H1 (cell line): ENCODE measurements around the gene DBNDD1. TPM values are rescaled to one million over a fixed set of nuclear protein-coding genes. Genes with fewer than 3 reads are reported as not detected.
A peak's percentile ranks its signal among the peaks of the same experiment; 100 is the strongest.

Experiments used
- CTCF ChIA-PET: fragments of 300-600 bp; sonication (Branson Sonifier 250); formaldehyde crosslinking; loops from one replicate; lab custom pipeline; 2021; ENCODE audit not compliant: partially characterized antibody; lab: Charles Lee
- POLR2A ChIA-PET: fragments of 300-600 bp; sonication (Branson Sonifier 250); formaldehyde crosslinking; loops from one replicate; lab custom pipeline; 2021; ENCODE audit warnings: inconsistent platforms; ENCODE audit not compliant: partially characterized antibody; lab: Charles Lee
- DNase-seq, 2 experiments: peaks; one replicate each; pipeline versions ENCODE4 v3.0.0 to v3.0.0-alpha.2; 2010 to 2022; ENCODE audit warnings: low spot score in 2 of 2, low read depth in 1 of 2, mixed read lengths in 1 of 2
- FAIRE-seq: peaks from 2 replicates; lab custom pipeline; 2011; peaks lifted over from hg19 to GRCh38; lab: Jason Lieb, UNC
- H2AFZ ChIP-seq: 2 replicates; pipeline ENCODE4 v1.8.1; 2012; ENCODE audit warnings: low read length, inconsistent platforms
- H2AK5ac ChIP-seq: 2 replicates; pipeline ENCODE4 v1.6.1; 2013; ENCODE audit warnings: low read depth, low read length
- H2BK120ac ChIP-seq: replicated peaks from 2 replicates; pipeline ENCODE3; 2013; ENCODE audit warnings: low read depth, low read length, inconsistent platforms
- H2BK12ac ChIP-seq: 2 replicates; pipeline ENCODE4 v1.6.1; 2013; ENCODE audit warnings: low read depth, low read length
- H2BK15ac ChIP-seq: 2 replicates; pipeline ENCODE4 v1.6.1; 2013; ENCODE audit warnings: low read length
- H2BK20ac ChIP-seq: 2 replicates; pipeline ENCODE4 v1.6.1; 2013; ENCODE audit warnings: low read length
- H2BK5ac ChIP-seq: 2 replicates; pipeline ENCODE4 v1.6.1; 2013; ENCODE audit warnings: low read depth, low read length
- H3K14ac ChIP-seq: 2 replicates; pipeline ENCODE4 v1.6.1; 2013; ENCODE audit warnings: inconsistent platforms; ENCODE audit not compliant: insufficient read length
- H3K18ac ChIP-seq: 2 replicates; pipeline ENCODE4 v1.6.1; 2013; ENCODE audit warnings: low read length; ENCODE audit errors: extremely low read depth
- H3K23ac ChIP-seq: 2 replicates; pipeline ENCODE4 v1.6.1; 2013; ENCODE audit warnings: inconsistent platforms; ENCODE audit not compliant: insufficient read length
- H3K23me2 ChIP-seq: 2 replicates; pipeline ENCODE4 v1.6.1; 2013; ENCODE audit warnings: low read depth, low read length
- H3K27ac ChIP-seq: 2 replicates; pipeline ENCODE4 v1.6.1; 2011; ENCODE audit warnings: low read depth, low read length, inconsistent platforms
- H3K27me3 ChIP-seq, 4 experiments: replicated peaks in 1 of 4; 1 replicate in 1 of 4; 2 replicates in 3 of 4; pipeline versions ENCODE4 v1.6.1 to v1.8.1; 2011 to 2013; ENCODE audit warnings: low read length in 3 of 4, mild to moderate bottlenecking in 3 of 4, inconsistent platforms in 2 of 4, mixed read lengths in 2 of 4, moderate library complexity in 1 of 4; ENCODE audit not compliant: control insufficient read depth in 3 of 4, insufficient read depth in 3 of 4; ENCODE audit errors: extremely low read depth in 1 of 4
- H3K36me3 ChIP-seq, 4 experiments: 2 replicates each; pipeline versions ENCODE4 v1.6.1 to v1.8.1; 2011 to 2013; ENCODE audit warnings: mild to moderate bottlenecking in 4 of 4, low read length in 3 of 4, moderate library complexity in 2 of 4, control low read depth in 1 of 4, inconsistent platforms in 1 of 4; ENCODE audit not compliant: insufficient read depth in 4 of 4, control insufficient read depth in 2 of 4
- H3K4ac ChIP-seq: replicated peaks from 2 replicates; pipeline ENCODE3; 2013; ENCODE audit warnings: low read length, low read depth, mixed read lengths, inconsistent platforms; ENCODE audit not compliant: insufficient read length
- H3K4me1 ChIP-seq, 4 experiments: replicated peaks in 1 of 4; 1 replicate in 1 of 4; 2 replicates in 3 of 4; pipeline versions ENCODE4 v1.6.1 to v1.8.1; 2011 to 2013; ENCODE audit warnings: low read length in 3 of 4, inconsistent platforms in 2 of 4, mixed read lengths in 1 of 4; ENCODE audit not compliant: insufficient read depth in 4 of 4, control insufficient read depth in 3 of 4
- H3K4me2 ChIP-seq, 2 experiments: 2 replicates each; pipeline versions ENCODE4 v1.6.1 to v1.8.1; 2011 to 2013; ENCODE audit warnings: low read depth in 2 of 2, low read length in 2 of 2, control low read depth in 1 of 2, inconsistent platforms in 1 of 2, mild to moderate bottlenecking in 1 of 2; ENCODE audit not compliant: insufficient read depth in 1 of 2
- H3K4me3 ChIP-seq, 4 experiments: fragments of 200-600, 300-600 bp in 1 of 4; sonication (generic), shearing (Covaris generic), sonication (Bioruptor Twin) in 1 of 4; 2 replicates each; pipeline versions ENCODE4 v1.5.1 to v1.8.1; 2011 to 2016; ENCODE audit warnings: low read length in 4 of 4, low read depth in 3 of 4, control low read depth in 2 of 4, inconsistent platforms in 2 of 4, mild to moderate bottlenecking in 2 of 4, mixed read lengths in 1 of 4, moderate library complexity in 1 of 4; ENCODE audit not compliant: insufficient read depth in 2 of 4; ENCODE audit errors: extremely low read depth in 1 of 4
- H3K56ac ChIP-seq: replicated peaks from 2 replicates; pipeline ENCODE3; 2013; ENCODE audit warnings: low read depth, mild to moderate bottlenecking, mixed read lengths, low read length, inconsistent platforms; ENCODE audit not compliant: insufficient read length
- H3K79me1 ChIP-seq: 2 replicates; pipeline ENCODE4 v1.6.1; 2013; ENCODE audit warnings: low read depth, low read length, control low read depth
- H3K79me2 ChIP-seq, 2 experiments: 2 replicates each; pipeline versions ENCODE4 v1.6.1 to v1.8.1; 2012 to 2013; ENCODE audit warnings: low read length in 2 of 2, mild to moderate bottlenecking in 2 of 2, inconsistent platforms in 1 of 2; ENCODE audit not compliant: insufficient read depth in 2 of 2, control insufficient read depth in 1 of 2
- H3K9ac ChIP-seq, 4 experiments: replicated peaks in 1 of 4; 1 replicate in 1 of 4; 2 replicates in 3 of 4; pipeline versions ENCODE4 v1.6.1 to v1.8.1; 2011 to 2013; ENCODE audit warnings: low read depth in 3 of 4, low read length in 3 of 4, control low read depth in 2 of 4, mild to moderate bottlenecking in 2 of 4, moderate library complexity in 2 of 4, inconsistent platforms in 1 of 4; ENCODE audit errors: extremely low read depth in 1 of 4
- H3K9me3 ChIP-seq, 2 experiments: 2 replicates each; pipeline versions ENCODE4 v1.6.1 to v1.8.1; 2012 to 2013; ENCODE audit warnings: mild to moderate bottlenecking in 2 of 2, moderate library complexity in 2 of 2, control low read depth in 1 of 2, inconsistent platforms in 1 of 2, low read depth in 1 of 2, low read length in 1 of 2, mixed read lengths in 1 of 2; ENCODE audit not compliant: insufficient read depth in 2 of 2
- H4K20me1 ChIP-seq, 2 experiments: replicated peaks in 1 of 2; 2 replicates each; pipeline versions ENCODE3 to v1.8.1; 2011 to 2013; ENCODE audit warnings: inconsistent platforms in 2 of 2, low read length in 2 of 2, mild to moderate bottlenecking in 1 of 2; ENCODE audit not compliant: insufficient read depth in 2 of 2, control insufficient read depth in 1 of 2
- H4K5ac ChIP-seq: 2 replicates; pipeline ENCODE4 v1.6.1; 2013; ENCODE audit warnings: low read length, low read depth, mixed read lengths, inconsistent platforms; ENCODE audit not compliant: insufficient read length
- H4K8ac ChIP-seq: 2 replicates; pipeline ENCODE4 v1.8.0; 2013; ENCODE audit warnings: mild to moderate bottlenecking, moderate library complexity, low read length, inconsistent platforms; ENCODE audit not compliant: insufficient read depth; ENCODE audit errors: extremely low read depth
- H4K91ac ChIP-seq: replicated peaks from 2 replicates; pipeline ENCODE3; 2013; ENCODE audit warnings: low read length, mixed read lengths, inconsistent platforms; ENCODE audit not compliant: insufficient read length
- CREB1 ChIP-seq: IDR thresholded peaks from 2 replicates; pipeline ENCODE4 v1.6.1; 2012; ENCODE audit warnings: inconsistent platforms
- EZH2 ChIP-seq: fragments of 200-600 bp; sonication (generic); IDR thresholded peaks from 2 replicates; pipeline ENCODE4 v1.7.1; 2012; ENCODE audit warnings: low read depth, mild to moderate bottlenecking, moderate library complexity, low read length, inconsistent platforms; ENCODE audit not compliant: severe bottlenecking
- JUN ChIP-seq: IDR thresholded peaks from 2 replicates; pipeline ENCODE4 v1.6.1; 2011; ENCODE audit warnings: low read depth, mild to moderate bottlenecking, improper control_type of control experiment, low read length
- MAFK ChIP-seq: IDR thresholded peaks from 2 replicates; pipeline ENCODE4 v1.6.1; 2012; ENCODE audit warnings: low read depth, mild to moderate bottlenecking, improper control_type of control experiment, low read length
- PHF8 ChIP-seq: fragments of 200-600 bp; sonication (generic); conservative IDR thresholded peaks from 2 replicates; pipeline ENCODE4 v1.7.1; 2012; ENCODE audit warnings: low read depth, mild to moderate bottlenecking, inconsistent platforms, low read length, moderate library complexity
- RFX5 ChIP-seq: IDR thresholded peaks from 2 replicates; pipeline ENCODE4 v1.6.1; 2011; ENCODE audit warnings: low read depth, low read length, improper control_type of control experiment, borderline replicate concordance
- SIRT6 ChIP-seq: IDR thresholded peaks from one replicate; pipeline ENCODE4 v1.7.1; 2012; ENCODE audit warnings: low read length, inconsistent platforms
- SP2 ChIP-seq: IDR thresholded peaks from 2 replicates; pipeline ENCODE4 v1.6.1; 2012; ENCODE audit warnings: mild to moderate bottlenecking, low read length, inconsistent platforms
- SUZ12 ChIP-seq: fragments of 200-600 bp; sonication (generic); IDR thresholded peaks from 2 replicates; pipeline ENCODE4 v1.6.1; 2012; ENCODE audit warnings: mild to moderate bottlenecking, inconsistent platforms, low read length, moderate library complexity, mixed read lengths
- TAF7 ChIP-seq: optimal IDR thresholded peaks from 2 replicates; pipeline ENCODE3; 2011; ENCODE audit warnings: low read depth, mild to moderate bottlenecking, inconsistent platforms, low read length, moderate library complexity, borderline replicate concordance
- TCF12 ChIP-seq: IDR thresholded peaks from 2 replicates; pipeline ENCODE4 v1.6.1; 2011; ENCODE audit warnings: low read depth, mild to moderate bottlenecking, low read length
- TEAD4 ChIP-seq: IDR thresholded peaks from 2 replicates; pipeline ENCODE4 v1.6.1; 2012; ENCODE audit warnings: low read depth, low read length, inconsistent platforms, mixed read lengths
- ZNF274 ChIP-seq: IDR thresholded peaks from 2 replicates; pipeline ENCODE4 v1.7.0; 2012; ENCODE audit warnings: low read length, borderline replicate concordance; ENCODE audit errors: extremely low read depth
- WGBS, 2 experiments: shearing (Covaris generic) in 1 of 2; methylation state at CpG; one replicate each; pipeline versions ENCODE4 v1.1.6 to v1.1.7; 2013 to 2015; ENCODE audit warnings: low lambda C conversion rate in 2 of 2, mixed read lengths in 2 of 2, inconsistent platforms in 1 of 2, low coverage in 1 of 2, missing lambda C conversion rate in 1 of 2; ENCODE audit not compliant: insufficient replicate concordance in 2 of 2, insufficient coverage in 1 of 2, insufficient read length in 1 of 2; ENCODE audit errors: extremely low coverage in 1 of 2, missing lambda C conversion rate in 1 of 2; 5-methylcytosine and 5-hydroxymethylcytosine counted together
- polyA plus RNA-seq, 7 experiments: library from polyadenylated mRNA; depleted of rRNA in 3 of 7; stranded (reverse) in 5 of 7; unstranded in 2 of 7; fragments of >200 nt in 5 of 7; fragments of 200-250 nt in 2 of 7; gene quantifications; 1 replicate in 5 of 7; 2 replicates in 1 of 7; 4 replicates in 1 of 7; pipeline versions ENCODE4 v1.2.1 to v1.2.3, GENCODE V29; 2011 to 2013; ENCODE audit warnings: missing spikeins in 2 of 7, mixed read lengths in 2 of 7
- total RNA-seq: library from RNA; stranded (reverse); fragmentation: NEBNext Ultra II Directional; extraction: Animal tissue kit (Norgen Biotek cat#: 25700); gene quantifications from 2 replicates; pipeline ENCODE4 v1.2.1, GENCODE V29; 2021
- TF ChIP-seq, protein P1 (sequence below): IDR thresholded peaks from 2 replicates; pipeline ENCODE4 v1.6.1; 2011; ENCODE audit warnings: low read depth, mild to moderate bottlenecking, low read length; ENCODE audit not compliant: insufficient read depth

The DBNDD1 gene
- total and polyA plus RNA-seq, 2 of the 8 experiments (the other 6 are each of a cell fraction or from before 2014, with no cell fraction given) = 69.9 to 92.6 TPM

GRCh38 chr16:89988951-89989350 lies 30.3 kb downstream of the DBNDD1 start:
- no peaks in the 10 kb centered on the region for H3K27me3 ChIP-seq
- no peaks in the 10 kb centered on the region; the same call in 1 of the 2 replicates for H3K79me1 ChIP-seq
- no peak overlapping the region for H3K14ac ChIP-seq
- WGBS, 2 experiments = 94% methylated on average over 11 of the region's 11 CpGs; no CpG with 5 or more reads in 1 of the 2 experiments
- no peaks in the 10 kb centered on the region for H3K4me1 ChIP-seq
- ChIA-PET POLR2A (interaction anchor here (0.9 to 1.5 kb wide), 3 partner anchors 10 to 17 kb away, joined by 3 to 4 read pairs (median 3); no protein-coding TSS in a partner anchor), CTCF (interaction anchor here (0.6 to 1.3 kb wide), 2 partner anchors 38 to 58 kb away, joined by 3 to 5 read pairs; no protein-coding TSS in a partner anchor)
- no peak overlapping the region for H2BK120ac ChIP-seq
- H4K5ac ChIP-seq = no peak overlapping the region
- FAIRE-seq = no peak
- H2BK20ac ChIP-seq = no peak overlapping the region
- H3K23ac ChIP-seq = no peak overlapping the region
- H3K56ac ChIP-seq = no peak overlapping the region
- H3K36me3 ChIP-seq = peaks cover 15 to 58% (median 35%) of the 10 kb centered on the region in 4 experiments
- no peak overlapping the region for H3K18ac ChIP-seq
- no peak overlapping the region for H3K4ac ChIP-seq
- no peaks in the 10 kb centered on the region; the same call in 1 of the 2 replicates for H3K23me2 ChIP-seq
- 0 out of 2 replicates have a peak overlapping the region, but pooled peaks have one; percentile 45 for H4K8ac ChIP-seq
- no peaks in the 10 kb centered on the region for H3K79me2 ChIP-seq
- H4K91ac ChIP-seq = no peak overlapping the region
- no peak overlapping the region for H2BK5ac ChIP-seq
- no peak overlapping the region for H3K4me2 ChIP-seq
- H3K9ac ChIP-seq = no peak overlapping the region
- H2BK15ac ChIP-seq = no peak overlapping the region
- no peak overlapping the region for H2BK12ac ChIP-seq
- DNase-seq = no peak
- H3K27ac ChIP-seq = no peak overlapping the region
- peaks cover 3 to 5% of the 10 kb centered on the region in 2 experiments; a peak in 2 of 4 replicates for H3K9me3 ChIP-seq
- H4K20me1 ChIP-seq = peaks cover 0 to 3% of the 10 kb centered on the region in 2 experiments
- no peak overlapping the region for H3K4me3 ChIP-seq
- no peak overlapping the region for H2AK5ac ChIP-seq
- H2AFZ ChIP-seq = no peak overlapping the region
- TF ChIP-seq TEAD4 (no peak), SIRT6 (no peak), SP2 (no peak), SUZ12 (no peak), RFX5 (no peak), TAF7 (no peak), CREB1 (no peak), ZNF274 (no peak), MAFK (no peak), TCF12 (no peak), EZH2 (no peak), PHF8 (no peak), JUN (no peak)
- TF ChIP-seq, protein P1, sequence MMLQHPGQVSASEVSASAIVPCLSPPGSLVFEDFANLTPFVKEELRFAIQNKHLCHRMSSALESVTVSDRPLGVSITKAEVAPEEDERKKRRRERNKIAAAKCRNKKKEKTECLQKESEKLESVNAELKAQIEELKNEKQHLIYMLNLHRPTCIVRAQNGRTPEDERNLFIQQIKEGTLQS = no peak
